Peyer's patch (tissue), 4 donors: Measurements from ENCODE around the gene SPAG16. TPM values are rescaled to one million over a fixed set of nuclear protein-coding genes. Genes with fewer than 3 reads are reported as not detected.

Source experiments
- DNase-seq, 3 donors: peaks; one replicate each; pipeline ENCODE4 v3.0.0-alpha.2; 2017 to 2019
- H3K27ac ChIP-seq, 4 donors: fragments of 200-600 bp; sonication (generic); one replicate each; pipeline ENCODE4 v1.5.1; 2016 to 2019
- H3K27me3 ChIP-seq, 2 donors: fragments of 200-600 bp; sonication (generic); one replicate each; pipeline ENCODE4 v1.5.1; 2019
- H3K36me3 ChIP-seq, 3 donors: fragments of 200-600 bp; sonication (generic); one replicate each; pipeline ENCODE4 v1.5.1; 2016 to 2019
- H3K4me1 ChIP-seq, 4 donors: fragments of 200-600 bp; sonication (generic); one replicate each; pipeline ENCODE4 v1.5.1; 2016 to 2019
- H3K4me3 ChIP-seq, 4 donors: fragments of 200-600 bp; sonication (generic); 1 replicate in 3 of 4; 2 replicates in 1 of 4; pipeline ENCODE4 v1.5.1; 2016 to 2019; ENCODE audit warnings: mild to moderate bottlenecking in 1 of 4
- H3K9me3 ChIP-seq, 4 donors: fragments of 200-600 bp; sonication (generic); one replicate each; pipeline ENCODE4 v1.5.1; 2016 to 2019; ENCODE audit warnings: mild to moderate bottlenecking in 1 of 4
- CTCF ChIP-seq, 6 experiments: fragments of 450-650 bp in 4 of 6; fragments of 200-600 bp in 2 of 6; sonication (generic) in 1 of 6; IDR thresholded peaks; one replicate each; pipeline ENCODE4 v1.5.1; 2017 to 2019; ENCODE audit warnings: antibody characterized with exemption in 6 of 6, mild to moderate bottlenecking in 3 of 6, moderate library complexity in 1 of 6
- POLR2A ChIP-seq, 2 donors: fragments of 450-650 bp; IDR thresholded peaks; one replicate each; pipeline ENCODE4 v1.5.1; 2017; ENCODE audit warnings: antibody characterized with exemption in 2 of 2, mild to moderate bottlenecking in 2 of 2, moderate library complexity in 2 of 2
- total RNA-seq, 4 donors: library from RNA; depleted of rRNA; stranded (reverse); fragments of >200 nt; gene quantifications; one replicate each; pipeline ENCODE4 v1.1.0, GENCODE V29; 2016

Gene SPAG16
- total RNA-seq, 4 donors from 2014 or later = 5.5 to 43.7 (median 10.0) TPM

GRCh38 chr2:214014551-214015220, 730.4 kb downstream of the SPAG16 start:
- no peaks in the 10 kb centered on the region for H3K36me3 ChIP-seq
- H3K27ac ChIP-seq = no peak overlapping the region
- no peaks in the 10 kb centered on the region for H3K27me3 ChIP-seq
- no peaks in the 10 kb centered on the region for H3K9me3 ChIP-seq
- H3K4me1 ChIP-seq = no peaks in the 10 kb centered on the region
- no peak overlapping the region for H3K4me3 ChIP-seq
- no peak for TF ChIP-seq CTCF (IDR thresholded peaks at IDR 0.05)
- DNase-seq = no peak

- no peak for TF ChIP-seq POLR2A (IDR thresholded peaks at IDR 0.05)
- no peak for TF ChIP-seq CTCF (IDR thresholded peaks at IDR 0.05)
- no peak overlapping the region for H3K4me3 ChIP-seq
- DNase-seq = no peak
- no peaks in the 10 kb centered on the region for H3K4me1 ChIP-seq
- H3K27ac ChIP-seq = no peak overlapping the region
- H3K9me3 ChIP-seq = no peaks in the 10 kb centered on the region
- no peaks in the 10 kb centered on the region for H3K36me3 ChIP-seq
- H3K27me3 ChIP-seq = no peaks in the 10 kb centered on the region
Measured at GRCh38 chr2:214019229-214019972, 735.1 kb downstream of the SPAG16 start.

- no peaks in the 10 kb centered on the region for H3K36me3 ChIP-seq
- no peaks in the 10 kb centered on the region for H3K9me3 ChIP-seq
- TF ChIP-seq POLR2A (IDR thresholded peaks at IDR 0.05) (no peak), CTCF (IDR thresholded peaks at IDR 0.05) (no peak)
- DNase-seq = no peak
- no peak overlapping the region for H3K27ac ChIP-seq
- no peaks in the 10 kb centered on the region for H3K27me3 ChIP-seq
- no peak overlapping the region for H3K4me3 ChIP-seq
- H3K4me1 ChIP-seq = no peaks in the 10 kb centered on the region
Measured at GRCh38 chr2:214019973-214020345, 735.7 kb downstream of the SPAG16 start.

- Histone ChIP-seq H3K4me3 (no peak overlapping the region), H3K36me3 (no peaks in the 10 kb centered on the region), H3K4me1 (no peaks in the 10 kb centered on the region), H3K9me3 (no peaks in the 10 kb centered on the region), H3K27ac (no peak overlapping the region), H3K27me3 (no peaks in the 10 kb centered on the region)
- TF ChIP-seq CTCF (IDR thresholded peaks at IDR 0.05) (no peak), POLR2A (IDR thresholded peaks at IDR 0.05) (no peak)
- DNase-seq = no peak
Measured at GRCh38 chr2:214029190-214029589, 744.9 kb downstream of the SPAG16 start.

- H3K27ac ChIP-seq = no peak overlapping the region
- no peaks in the 10 kb centered on the region for H3K4me1 ChIP-seq
Measured at GRCh38 chr2:214031566-214031965, 747.3 kb downstream of the SPAG16 start.

More at GRCh38 chr2:214031566-214031965, 747.3 kb downstream of the SPAG16 start:
- Histone ChIP-seq H3K27me3 (no peaks in the 10 kb centered on the region), H3K4me3 (no peak overlapping the region), H3K9me3 (no peaks in the 10 kb centered on the region), H3K36me3 (no peaks in the 10 kb centered on the region)
- TF ChIP-seq CTCF (IDR thresholded peaks at IDR 0.05) (no peak), POLR2A (IDR thresholded peaks at IDR 0.05) (no peak)
- DNase-seq = no peak
